GM18526 (cell line): Measurements from ENCODE around the gene BRAP.

Experiments used
- POLR2A ChIP-seq: IDR thresholded peaks from 3 replicates; pipeline ENCODE4 v1.6.1; 2011; ENCODE audit not compliant: insufficient read length; ENCODE audit errors: extremely low read depth

BRAP gene

GRCh38 chr12:111636209-111636945, 49.4 kb downstream of the BRAP start:
- no peak for TF ChIP-seq POLR2A

GRCh38 chr12:111635524-111635923, 50.2 kb downstream of the BRAP start:
- no peak for TF ChIP-seq POLR2A

- TF ChIP-seq POLR2A, result no peak
Measured at GRCh38 chr12:111628505-111629260, 57.1 kb downstream of the BRAP start.

GRCh38 chr12:111626230-111626629, 59.5 kb downstream of the BRAP start:
- no peak for TF ChIP-seq POLR2A

- TF ChIP-seq POLR2A, result no peak
Measured at GRCh38 chr12:111624540-111624939, 61.2 kb downstream of the BRAP start.

- no peak for TF ChIP-seq POLR2A
Measured at GRCh38 chr12:111616177-111616623, 69.6 kb downstream of the BRAP start.

- TF ChIP-seq POLR2A, result no peak
Measured at GRCh38 chr12:111607239-111607638, 78.5 kb downstream of the BRAP start.

GRCh38 chr12:111606767-111607230, 79.0 kb downstream of the BRAP start:
- TF ChIP-seq POLR2A, result no peak

- no peak for TF ChIP-seq POLR2A
Measured at GRCh38 chr12:111605911-111606766, 79.6 kb downstream of the BRAP start.

- TF ChIP-seq POLR2A, result no peak
Measured at GRCh38 chr12:111602348-111602747, 83.4 kb downstream of the BRAP start.

- no peak for TF ChIP-seq POLR2A
Measured at GRCh38 chr12:111600205-111600642, 85.5 kb downstream of the BRAP start.

GRCh38 chr12:111599453-111600204, 86.1 kb downstream of the BRAP start:
- peak; percentile 93 for TF ChIP-seq POLR2A

- TF ChIP-seq POLR2A, result no peak
Measured at GRCh38 chr12:111598637-111599452, 86.9 kb downstream of the BRAP start, which contains the start of gene ATXN2. Gene ATXN2, minus strand, starts transcription at chr12:111599315. Its CDS starts 281 bp downstream, at chr12:111599034.

- TF ChIP-seq POLR2A, result no peak
Measured at GRCh38 chr12:111597831-111598636, 87.7 kb downstream of the BRAP start.
